KOPT-K1 (cell line): Measurements from ENCODE around the gene STRBP.
"Not testable (repeated sequence)": the region's sequence is repeated elsewhere in the genome, so short reads cannot be mapped to it uniquely, and the experiment has no call there.

ENCODE experiments used
- H3K27ac ChIP-seq: fragments of 200-600 bp; sonication (generic); 2 replicates; pipeline ENCODE4 v1.5.1; 2016; ENCODE audit warnings: antibody characterized with exemption, mild to moderate bottlenecking, low read depth, low read length; ENCODE audit not compliant: poor library complexity, severe bottlenecking
- H3K36me3 ChIP-seq: fragments of 200-600 bp; sonication (generic); 2 replicates; pipeline ENCODE4 v1.5.1; 2017; ENCODE audit warnings: antibody characterized with exemption, mild to moderate bottlenecking, low read length, moderate library complexity; ENCODE audit not compliant: insufficient read depth
- H3K9me3 ChIP-seq: fragments of 200-600 bp; sonication (generic); 2 replicates; pipeline ENCODE4 v1.5.1; 2017; ENCODE audit warnings: antibody characterized with exemption, low read length, mild to moderate bottlenecking; ENCODE audit not compliant: insufficient read depth, poor library complexity, severe bottlenecking

The STRBP gene

GRCh38 chr9:123208626-123209174 is 59.7 kb downstream of the STRBP start:
- no peak overlapping the region for H3K27ac ChIP-seq
- H3K36me3 ChIP-seq: no peaks in the 10 kb centered on the region
- no peaks in the 10 kb centered on the region for H3K9me3 ChIP-seq

DNA sequence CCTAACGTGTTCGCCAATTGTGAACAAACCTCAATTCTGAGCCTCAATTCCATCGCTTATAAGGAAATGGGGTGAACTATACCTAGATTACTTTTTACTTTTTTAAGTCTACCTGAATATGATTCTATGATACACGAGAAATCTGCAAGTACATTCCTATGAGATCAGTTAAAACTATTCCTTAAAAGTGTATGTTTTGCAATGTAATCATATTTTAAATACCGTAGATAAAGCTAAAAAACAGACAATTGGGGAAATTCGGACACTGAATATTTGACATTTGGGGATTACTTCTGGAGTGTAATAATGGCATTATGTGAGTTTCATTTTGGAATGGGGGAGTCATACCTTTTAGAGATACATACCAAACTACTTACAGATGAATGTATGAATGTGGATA is 62.3 kb downstream of the STRBP start:
- H3K27ac ChIP-seq: no peak overlapping the region
- H3K9me3 ChIP-seq: no peaks in the 10 kb centered on the region
- H3K36me3 ChIP-seq: no peaks in the 10 kb centered on the region; the same call in 1 of the 2 replicates

DNA sequence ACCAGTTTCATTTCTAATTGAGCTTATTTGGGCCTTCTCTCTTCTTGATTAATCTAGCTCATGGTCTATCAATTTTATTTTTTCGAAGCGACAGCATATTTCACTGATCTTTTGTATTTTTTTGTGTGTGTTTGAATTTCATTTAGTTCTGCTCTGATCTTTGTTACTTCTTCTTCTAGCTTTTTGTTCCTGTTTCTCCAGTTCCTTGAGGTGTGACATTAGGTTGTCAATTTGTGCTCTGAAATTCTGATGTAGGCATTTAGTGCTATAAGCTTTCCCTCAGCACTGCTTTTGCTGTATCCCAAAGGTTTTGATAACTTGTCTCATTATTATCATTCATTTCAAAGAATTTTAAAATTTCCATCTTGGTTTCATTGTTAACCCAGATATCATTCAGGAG is 67.3 kb downstream of the STRBP start:
- Histone ChIP-seq H3K27ac (no peak overlapping the region), H3K9me3 (no peaks in the 10 kb centered on the region), H3K36me3 (no peaks in the 10 kb centered on the region; the same call in 1 of the 2 replicates)

DNA sequence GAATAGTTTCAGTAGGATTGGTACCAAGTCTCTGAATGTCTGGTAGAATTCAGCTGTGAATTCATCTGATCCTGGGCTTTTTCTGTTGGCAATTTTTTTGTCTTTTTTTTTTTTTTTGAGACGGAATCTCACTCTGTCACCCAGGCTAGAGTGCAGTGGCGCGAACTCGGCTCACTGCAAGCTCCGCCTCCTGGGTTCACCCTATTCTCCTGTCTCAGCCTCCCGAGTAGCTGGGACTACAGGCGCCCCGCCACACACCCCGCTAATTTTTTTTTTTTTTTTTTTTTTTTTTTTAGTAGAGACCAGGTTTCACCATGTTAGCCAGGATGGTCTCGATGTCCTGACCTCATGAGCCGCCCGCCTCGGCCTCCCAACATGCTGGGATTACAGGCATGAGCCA is 67.9 kb downstream of the STRBP start:
- H3K27ac ChIP-seq, H3K9me3 ChIP-seq, H3K36me3 ChIP-seq: not testable (repeated sequence)

DNA sequence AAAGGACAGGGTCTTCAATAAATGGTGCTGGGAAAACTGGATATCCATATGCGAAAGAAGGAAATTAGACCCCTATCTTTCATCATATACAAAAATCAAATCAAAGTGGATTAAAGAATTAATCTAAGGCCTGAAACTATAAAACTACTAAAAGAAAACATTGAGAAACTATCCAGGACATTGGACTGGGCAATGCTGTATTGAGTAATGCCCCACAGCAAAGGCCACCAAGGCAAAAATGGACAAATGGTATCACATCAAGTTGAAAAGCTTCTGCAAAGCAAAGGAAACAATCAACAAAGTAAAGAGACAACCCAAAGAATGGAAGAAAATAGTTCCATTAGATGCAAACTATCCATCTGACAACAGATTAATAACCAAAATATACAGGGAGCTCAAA is 72.3 kb downstream of the STRBP start:
- no peaks in the 10 kb centered on the region for H3K9me3 ChIP-seq
- no peak overlapping the region for H3K27ac ChIP-seq
- no peaks in the 10 kb centered on the region for H3K36me3 ChIP-seq

- Histone ChIP-seq H3K9me3 (no peaks in the 10 kb centered on the region), H3K27ac (no peak overlapping the region), H3K36me3 (no peaks in the 10 kb centered on the region)
Measured at GRCh38 chr9:123194023-123194422, 74.4 kb downstream of the STRBP start.

DNA sequence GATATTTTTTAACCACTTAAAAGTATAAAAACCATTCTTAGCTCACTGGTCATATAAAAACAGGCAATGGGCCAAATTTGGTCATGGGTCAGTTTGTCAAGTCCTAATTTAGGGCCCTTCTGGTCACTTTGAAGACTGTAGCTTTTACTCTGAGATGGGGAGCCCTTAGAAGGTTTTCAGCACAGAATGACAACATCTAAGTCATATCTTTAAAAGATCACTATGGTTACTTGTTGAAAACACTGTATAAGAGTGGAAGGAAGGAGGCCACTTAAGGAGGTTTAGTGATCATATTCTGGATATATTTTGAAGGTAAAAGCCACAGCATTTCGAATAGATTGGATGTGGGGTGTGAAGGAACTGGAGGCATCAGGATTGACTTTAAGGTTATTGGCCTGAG is 76.7 kb downstream of the STRBP start:
- Histone ChIP-seq H3K27ac (no peak overlapping the region), H3K9me3 (no peaks in the 10 kb centered on the region), H3K36me3 (no peaks in the 10 kb centered on the region)

GRCh38 chr9:123191260-123191659 is 77.1 kb downstream of the STRBP start:
- Histone ChIP-seq H3K27ac (no peak overlapping the region), H3K36me3 (no peaks in the 10 kb centered on the region), H3K9me3 (no peaks in the 10 kb centered on the region)

- H3K9me3 ChIP-seq: no peaks in the 10 kb centered on the region
- H3K27ac ChIP-seq: no peak overlapping the region
- no peaks in the 10 kb centered on the region for H3K36me3 ChIP-seq
Measured at GRCh38 chr9:123187131-123187530, 81.3 kb downstream of the STRBP start.

DNA sequence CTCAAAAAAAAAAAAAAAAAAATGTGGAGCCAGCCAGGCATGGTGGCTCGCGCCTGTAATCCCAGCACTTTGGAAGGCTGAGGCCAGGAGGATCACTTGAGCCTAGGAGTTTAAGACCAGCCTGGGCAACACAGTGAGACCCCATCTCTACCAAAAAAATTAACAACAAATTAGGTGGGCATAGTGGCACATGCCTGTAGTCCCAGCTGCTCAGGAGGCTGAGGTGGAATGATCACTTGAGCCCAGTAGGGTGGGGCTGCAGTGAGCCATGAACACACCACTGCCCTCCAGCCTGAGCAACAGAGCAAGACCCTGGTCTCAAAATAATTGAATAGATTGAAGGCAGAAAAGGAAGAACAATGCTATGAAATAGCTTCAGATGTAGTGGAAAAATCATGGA is 82.4 kb downstream of the STRBP start:
- H3K36me3 ChIP-seq, H3K27ac ChIP-seq: not testable (repeated sequence)

GRCh38 chr9:123176949-123177348 is 91.4 kb downstream of the STRBP start:
- H3K9me3 ChIP-seq: no peaks in the 10 kb centered on the region
- H3K27ac ChIP-seq: no peak overlapping the region
- peaks cover 9% of the 10 kb centered on the region; the same call in 1 of the 2 replicates for H3K36me3 ChIP-seq

More for the DNA sequence above, 82.4 kb downstream of the STRBP start:
- H3K9me3 ChIP-seq: not testable (repeated sequence)

- H3K27ac ChIP-seq: no peak overlapping the region
Measured at GRCh38 chr9:123175854-123176629, 92.3 kb downstream of the STRBP start.

DNA sequence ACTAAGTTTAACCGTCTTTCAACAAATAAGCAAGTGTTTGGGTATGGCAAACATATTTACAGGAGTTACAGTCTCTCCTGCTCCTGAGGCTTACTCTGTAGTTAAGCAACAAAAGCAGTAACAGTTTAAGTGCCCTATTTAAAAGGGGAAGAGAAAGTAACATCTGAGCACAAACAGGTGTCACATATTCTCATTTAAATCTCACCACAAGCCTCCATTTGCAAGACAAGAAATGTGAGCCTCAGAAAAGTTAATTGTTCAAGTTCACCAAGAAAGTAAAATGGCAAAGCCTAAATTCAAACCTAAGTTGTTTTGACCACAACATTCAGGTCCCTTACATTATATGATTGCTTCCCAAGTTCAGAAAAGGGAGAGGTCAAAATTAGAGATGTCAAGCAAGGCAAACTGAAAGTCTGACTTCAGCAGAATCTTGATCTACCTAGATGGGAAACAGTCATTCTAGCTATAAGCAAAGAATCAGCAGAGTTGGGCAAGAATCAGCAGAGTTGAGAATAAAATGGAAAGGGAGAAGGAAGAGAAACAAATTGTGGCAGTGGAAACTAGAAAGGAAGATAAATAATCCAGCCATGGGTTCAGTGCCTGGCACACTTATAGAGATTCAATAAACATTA is 93.4 kb downstream of the STRBP start:
- Histone ChIP-seq H3K27ac (no peak overlapping the region), H3K36me3 (peaks cover 9% of the 10 kb centered on the region; the same call in 1 of the 2 replicates), H3K9me3 (no peaks in the 10 kb centered on the region)

More at GRCh38 chr9:123175854-123176629, 92.3 kb downstream of the STRBP start:
- H3K36me3 ChIP-seq: peaks cover 9% of the 10 kb centered on the region; the same call in 1 of the 2 replicates
- no peaks in the 10 kb centered on the region for H3K9me3 ChIP-seq

DNA sequence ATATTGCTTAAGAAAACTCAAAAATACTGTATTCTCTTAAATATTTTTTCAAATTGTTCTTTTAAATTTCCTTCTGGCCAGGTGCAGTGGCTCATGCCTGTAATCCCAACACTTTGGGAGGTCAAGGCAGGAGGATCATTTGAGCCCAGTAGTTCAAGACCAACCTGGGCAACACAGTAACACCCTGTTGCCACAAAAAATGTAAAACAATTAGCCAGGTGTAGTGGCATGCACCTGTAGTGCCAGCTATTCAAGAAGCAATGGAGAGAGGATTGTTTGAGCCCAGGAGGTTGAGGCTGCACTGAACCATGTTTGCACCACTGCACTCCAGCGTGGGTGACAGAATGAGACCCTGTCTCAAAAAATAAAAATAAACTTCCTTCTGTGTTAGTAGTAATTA is 94.3 kb downstream of the STRBP start:
- no peaks in the 10 kb centered on the region for H3K9me3 ChIP-seq
- no peak overlapping the region for H3K27ac ChIP-seq
- peaks cover 5% of the 10 kb centered on the region; the same call in 1 of the 2 replicates for H3K36me3 ChIP-seq

DNA sequence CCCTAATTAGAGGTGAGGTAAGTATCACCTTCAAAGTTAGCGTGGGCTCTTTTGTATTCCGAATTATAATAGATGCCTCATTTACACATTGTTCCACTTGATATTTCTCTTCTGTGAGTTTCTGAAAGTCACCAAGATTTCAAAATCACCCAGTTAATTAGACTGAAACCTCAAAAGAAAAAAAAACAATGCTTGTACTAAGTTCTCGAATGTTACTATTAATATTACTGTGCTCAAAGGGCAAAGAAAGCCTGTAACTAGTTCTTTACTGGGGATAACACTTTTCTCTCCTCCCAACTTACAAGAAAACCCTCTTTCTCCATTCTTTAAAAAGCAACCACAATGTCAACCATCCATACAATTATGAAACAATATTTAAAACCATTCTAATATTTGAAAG is 98.5 kb downstream of the STRBP start:
- H3K27ac ChIP-seq: no peak overlapping the region
- no peaks in the 10 kb centered on the region for H3K9me3 ChIP-seq
- no peaks in the 10 kb centered on the region for H3K36me3 ChIP-seq
